IPS-15b (cell line): ENCODE results near the gene B4GALNT4.
"Not testable (repeated sequence)": the region's sequence is repeated elsewhere in the genome, so short reads cannot be mapped to it uniquely, and the experiment has no call there.

Source experiments
- H3K27me3 ChIP-seq: one replicate; pipeline ENCODE4 v1.6.1; 2013; ENCODE audit warnings: low read length; ENCODE audit not compliant: control insufficient read depth, insufficient read depth
- H3K36me3 ChIP-seq: one replicate; pipeline ENCODE4 v1.6.1; 2013; ENCODE audit warnings: low read length; ENCODE audit not compliant: control insufficient read depth, insufficient read depth
- H3K4me1 ChIP-seq: one replicate; pipeline ENCODE4 v1.6.1; 2013; ENCODE audit warnings: mild to moderate bottlenecking, low read length; ENCODE audit not compliant: control insufficient read depth, insufficient read depth
- H3K4me3 ChIP-seq: one replicate; pipeline ENCODE4 v1.5.1; 2013; ENCODE audit warnings: low read depth, low read length
- H3K9ac ChIP-seq: one replicate; pipeline ENCODE4 v1.6.1; 2013; ENCODE audit warnings: low read depth, mild to moderate bottlenecking, low read length
- H3K9me3 ChIP-seq: one replicate; pipeline ENCODE4 v1.6.1; 2013; ENCODE audit warnings: mild to moderate bottlenecking, low read length; ENCODE audit not compliant: control insufficient read depth, insufficient read depth

Gene B4GALNT4

DNA sequence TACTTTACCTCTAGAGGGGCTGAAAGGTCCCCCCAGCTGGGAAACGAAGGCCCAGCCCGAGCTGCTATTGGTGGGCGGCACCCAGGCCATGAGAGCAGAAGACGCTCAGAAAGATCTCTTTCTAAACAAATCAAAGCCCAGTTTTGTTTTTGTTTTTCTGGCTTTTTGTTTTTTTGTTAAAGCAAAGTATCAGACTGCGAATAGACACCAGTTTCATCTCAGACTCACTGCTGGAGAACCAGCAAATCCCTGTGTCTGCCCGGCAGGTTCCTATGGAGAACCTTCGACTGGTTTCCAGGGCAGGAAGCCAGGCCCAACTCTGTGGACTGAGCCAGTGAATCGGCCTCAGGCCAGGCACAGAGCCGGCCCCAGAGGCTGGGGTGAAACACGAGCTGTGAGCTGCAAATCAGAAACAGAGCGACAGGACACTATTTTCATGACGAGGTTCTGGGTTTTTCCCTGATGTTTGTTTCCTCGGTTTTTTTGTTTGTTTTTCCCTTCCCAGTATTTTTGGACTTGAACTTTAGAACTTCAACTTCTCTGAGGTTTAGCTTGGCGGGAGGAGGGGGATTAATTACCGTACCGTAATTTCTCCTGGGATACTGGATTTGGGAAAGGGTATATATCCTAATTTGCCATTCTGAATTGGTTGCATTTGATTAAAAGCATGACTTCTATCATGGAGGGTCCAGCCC is 16.0 kb upstream of the B4GALNT4 start:
- H3K4me1 ChIP-seq, result no peaks in the 10 kb centered on the region

DNA sequence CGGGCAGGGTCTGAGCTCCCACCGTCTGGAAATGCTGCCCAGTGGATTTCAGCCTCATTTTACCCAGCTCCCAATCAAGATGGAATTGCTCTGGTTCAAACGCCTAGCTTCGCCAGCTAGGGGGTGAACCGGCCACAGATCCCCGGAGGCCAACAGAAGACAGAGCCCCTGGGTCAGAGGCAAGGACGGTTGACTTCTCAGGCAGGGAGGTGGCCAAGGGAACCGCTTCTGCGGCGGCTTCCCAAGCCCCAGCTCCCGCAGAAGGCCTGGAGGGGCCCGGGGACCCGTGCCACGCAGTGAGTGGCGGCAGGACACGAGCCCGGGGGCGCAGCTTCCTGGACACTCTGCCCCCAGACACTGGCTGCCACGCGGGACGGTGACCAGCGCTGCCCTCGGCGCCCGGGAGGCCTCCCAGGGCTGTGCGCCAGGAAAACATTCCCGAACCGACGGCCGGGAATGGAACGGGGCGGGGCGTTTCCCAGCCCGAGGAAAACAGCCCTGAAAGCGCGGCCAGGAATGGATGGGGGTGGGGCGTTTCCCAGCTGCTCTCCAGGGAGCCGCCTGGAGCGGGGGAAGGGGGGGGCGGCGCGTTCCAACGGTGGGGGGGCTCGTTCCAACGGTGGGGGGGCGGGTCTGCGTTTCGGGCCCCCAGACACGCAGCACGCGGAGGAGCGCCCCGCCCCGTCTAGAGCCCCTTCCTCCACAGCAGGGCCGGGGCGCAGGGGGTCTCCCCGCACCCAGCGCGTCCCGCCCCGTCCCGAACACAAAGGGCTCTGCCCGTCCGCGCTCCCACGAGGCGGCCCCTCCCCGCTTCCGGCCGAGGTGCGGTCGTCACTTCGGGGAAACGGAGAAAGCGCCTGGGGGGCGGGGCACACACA is 13.5 kb upstream of the B4GALNT4 start:
- Histone ChIP-seq H3K9ac (peak overlapping the region; percentile 73), H3K4me1 (no peaks in the 10 kb centered on the region), H3K27me3 (peaks cover 4% of the 10 kb centered on the region), H3K36me3 (no peaks in the 10 kb centered on the region), H3K9me3 (peaks cover 4% of the 10 kb centered on the region), H3K4me3 (peak overlapping the region; percentile 40)

More for the DNA sequence above, 16.0 kb upstream of the B4GALNT4 start:
- Histone ChIP-seq H3K4me3 (no peak overlapping the region), H3K9ac (no peak overlapping the region), H3K9me3 (no peaks in the 10 kb centered on the region), H3K27me3 (no peaks in the 10 kb centered on the region), H3K36me3 (no peaks in the 10 kb centered on the region)

DNA sequence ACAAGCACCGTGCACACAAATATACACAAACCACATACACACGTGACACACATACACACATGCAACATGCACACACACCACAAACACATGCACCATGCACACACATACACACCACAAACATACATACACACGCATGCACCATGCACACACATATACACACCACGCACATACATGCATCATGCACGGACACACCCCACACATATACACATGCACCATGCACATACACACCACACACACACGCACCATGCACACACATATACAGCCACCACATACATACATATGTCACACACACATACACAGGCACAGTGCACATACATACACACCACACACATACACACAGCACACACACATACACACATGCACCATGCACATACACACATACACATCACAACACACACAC is 12.7 kb upstream of the B4GALNT4 start:
- Histone ChIP-seq H3K36me3 (no peaks in the 10 kb centered on the region), H3K4me3 (no peak overlapping the region), H3K27me3 (peaks cover 7% of the 10 kb centered on the region), H3K4me1 (no peaks in the 10 kb centered on the region), H3K9ac (no peak overlapping the region), H3K9me3 (peaks cover 7% of the 10 kb centered on the region)

DNA sequence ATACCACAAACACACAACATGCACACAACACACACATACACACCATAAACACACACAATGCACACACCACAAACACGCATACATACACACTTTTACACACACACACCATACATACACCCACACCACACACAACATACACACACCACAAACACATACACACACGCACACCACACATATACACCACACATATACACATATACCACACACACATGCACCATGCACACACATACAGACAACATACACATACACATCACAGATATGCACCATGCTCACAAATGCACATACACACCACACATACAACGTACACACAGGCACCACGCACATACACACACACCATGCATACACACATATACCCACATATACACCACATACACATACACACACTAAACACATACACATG is 11.7 kb upstream of the B4GALNT4 start:
- Histone ChIP-seq H3K9ac (no peak overlapping the region), H3K9me3 (peaks cover 7% of the 10 kb centered on the region), H3K4me3 (no peak overlapping the region), H3K4me1 (no peaks in the 10 kb centered on the region), H3K36me3 (no peaks in the 10 kb centered on the region), H3K27me3 (peaks cover 7% of the 10 kb centered on the region)

DNA sequence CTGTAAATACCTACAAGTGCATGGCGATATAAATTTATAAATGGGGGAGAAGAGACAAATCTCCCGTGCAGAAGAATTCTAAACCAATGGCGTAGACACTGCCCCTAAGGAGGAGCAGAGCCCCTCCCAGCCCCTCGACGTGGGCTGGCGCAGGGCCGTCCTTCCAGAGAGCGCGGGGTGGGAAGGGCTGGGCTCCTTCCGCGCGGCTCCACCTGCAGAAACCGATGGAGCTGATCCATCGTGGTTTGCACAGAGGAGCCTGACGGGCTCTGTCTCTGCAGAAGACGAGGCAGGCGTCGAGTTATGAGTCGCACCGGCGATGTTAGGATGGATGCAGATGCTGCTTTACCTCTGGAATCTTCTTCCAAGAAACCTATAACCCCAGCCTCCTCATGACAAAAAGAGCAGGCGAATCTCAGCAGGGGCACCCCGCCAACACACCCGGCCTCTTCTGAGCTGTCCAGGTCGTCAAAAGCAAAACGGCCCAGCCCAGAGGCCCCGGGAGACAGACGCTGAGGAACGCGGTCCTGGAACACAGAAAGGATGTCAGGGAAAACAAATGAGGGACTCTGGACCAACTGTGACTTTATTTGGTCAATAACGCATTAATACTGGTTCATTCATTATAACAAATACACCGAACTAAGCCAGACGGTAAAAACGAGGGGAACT is 11.0 kb upstream of the B4GALNT4 start:
- peaks cover 7% of the 10 kb centered on the region for H3K27me3 ChIP-seq

DNA sequence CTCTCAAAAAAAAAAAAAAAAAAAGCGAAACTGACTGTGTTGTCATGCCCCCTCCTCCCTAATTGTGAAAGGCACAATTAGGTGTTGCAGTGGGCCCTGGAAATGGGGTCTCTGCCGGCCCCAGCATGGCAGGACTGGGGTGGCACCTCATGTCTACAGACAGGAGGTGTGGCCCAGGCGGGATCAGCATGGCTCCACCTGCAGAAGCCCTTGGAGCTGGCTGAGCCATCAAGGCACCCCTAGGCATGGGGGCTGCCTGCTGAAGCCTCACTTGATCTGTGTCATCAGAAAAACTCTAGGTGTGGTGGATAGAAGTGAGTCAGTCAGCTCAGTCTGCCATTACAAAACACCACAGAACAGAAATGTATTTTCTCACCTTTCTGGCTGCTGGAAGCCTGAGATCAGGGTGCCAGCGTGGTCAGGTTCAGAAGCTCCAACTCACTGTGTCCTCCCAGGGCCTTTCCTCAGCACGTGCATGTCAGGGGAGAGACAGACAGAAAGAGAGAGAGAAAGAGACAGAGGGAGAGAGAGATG is 10.1 kb upstream of the B4GALNT4 start:
- peaks cover 7% of the 10 kb centered on the region for H3K27me3 ChIP-seq
- no peaks in the 10 kb centered on the region for H3K4me1 ChIP-seq
- H3K36me3 ChIP-seq, result no peaks in the 10 kb centered on the region
- H3K9ac ChIP-seq, result no peak overlapping the region
- no peak overlapping the region for H3K4me3 ChIP-seq
- peaks cover 7% of the 10 kb centered on the region for H3K9me3 ChIP-seq

More for the DNA sequence above, 11.0 kb upstream of the B4GALNT4 start:
- Histone ChIP-seq H3K4me1 (no peaks in the 10 kb centered on the region), H3K4me3 (no peak overlapping the region), H3K9ac (no peak overlapping the region), H3K9me3 (peaks cover 7% of the 10 kb centered on the region), H3K36me3 (no peaks in the 10 kb centered on the region)

DNA sequence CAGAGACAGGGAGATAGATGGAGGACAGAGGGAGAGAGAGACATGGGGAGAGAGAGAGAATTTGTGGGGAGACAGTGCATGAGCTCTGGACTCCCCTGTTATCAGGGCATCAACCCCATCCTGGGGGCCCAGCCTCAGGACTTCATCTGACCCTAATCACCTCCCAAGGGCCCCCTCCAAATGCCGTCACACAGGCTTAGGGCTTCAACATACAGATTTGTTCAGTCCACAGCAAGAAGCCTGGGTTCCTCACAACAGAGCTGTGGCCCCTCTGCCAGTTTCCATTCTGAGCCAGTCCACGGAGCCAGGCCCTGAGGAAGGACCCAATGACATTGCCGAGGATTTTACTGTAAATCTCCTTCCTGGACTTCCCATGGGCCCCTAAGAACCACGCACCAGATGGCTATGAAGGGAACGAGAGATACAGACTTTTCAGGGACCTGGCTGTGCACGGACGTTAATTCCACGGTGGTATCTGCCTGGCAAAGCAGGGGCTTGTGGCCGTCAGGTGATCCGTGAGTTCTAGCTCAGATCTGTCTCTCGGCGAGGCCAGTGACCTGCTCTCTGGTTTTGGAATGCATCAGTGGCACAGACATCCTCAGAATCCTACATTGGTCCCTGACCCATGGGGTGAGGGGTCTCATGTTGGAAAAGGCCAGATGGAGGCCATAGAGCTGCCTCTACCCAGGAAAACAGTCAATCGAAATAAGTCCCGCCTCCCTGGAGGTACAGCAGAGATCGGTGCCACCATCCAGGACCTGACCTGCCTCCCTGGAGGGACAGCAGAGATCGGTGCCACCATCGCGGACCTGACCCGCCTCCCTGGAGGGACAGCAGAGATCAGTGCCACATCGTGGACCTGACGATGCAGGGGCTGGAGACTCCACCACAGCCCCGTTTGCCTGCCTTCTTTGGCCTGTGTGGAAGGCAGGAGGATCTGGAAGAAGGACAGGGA is 8.7 kb upstream of the B4GALNT4 start:
- Histone ChIP-seq H3K9me3 (peaks cover 7% of the 10 kb centered on the region), H3K4me3 (no peak overlapping the region), H3K36me3 (no peaks in the 10 kb centered on the region), H3K9ac (no peak overlapping the region), H3K27me3 (peaks cover 7% of the 10 kb centered on the region), H3K4me1 (no peaks in the 10 kb centered on the region)

DNA sequence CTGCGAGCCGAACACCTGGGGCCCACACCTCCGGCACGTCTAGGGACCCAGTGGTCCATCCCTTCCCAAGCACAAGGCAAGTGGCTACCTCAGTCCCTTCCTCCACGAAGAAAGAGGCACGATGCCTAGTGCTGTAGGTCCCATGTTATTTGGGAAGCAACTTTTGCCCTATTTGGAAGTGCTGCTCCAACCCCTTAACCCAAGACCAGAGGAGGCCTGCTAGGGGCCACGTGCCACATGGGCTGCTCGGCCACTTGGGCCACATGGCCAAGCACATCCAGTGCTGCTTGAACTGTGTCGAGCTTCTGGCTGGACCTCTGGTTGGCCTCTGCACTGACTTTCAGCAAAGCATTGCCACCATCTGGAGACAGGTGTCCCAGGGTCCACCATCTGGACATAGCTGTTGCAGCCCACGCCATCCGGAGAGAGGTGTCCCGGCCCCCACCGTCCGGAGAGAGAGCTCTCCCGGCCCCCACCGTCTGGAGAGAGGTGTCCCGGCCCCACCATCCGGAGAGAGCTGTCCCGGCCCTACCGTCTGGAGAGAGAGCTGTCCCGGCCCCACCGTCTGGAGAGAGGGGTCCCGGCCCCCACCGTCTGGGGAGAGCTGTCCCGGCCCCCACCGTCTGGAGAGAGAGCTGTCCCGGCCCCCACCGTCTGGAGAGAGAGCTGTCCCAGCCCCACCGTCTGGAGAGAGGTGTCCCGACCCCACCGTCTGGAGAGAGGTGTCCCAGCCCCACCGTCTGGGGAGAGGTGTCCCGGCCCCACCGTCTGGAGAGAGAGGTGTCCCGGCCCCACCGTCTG is 6.5 kb upstream of the B4GALNT4 start:
- H3K9ac ChIP-seq, result no peak overlapping the region
- H3K9me3 ChIP-seq, result peaks cover 7% of the 10 kb centered on the region
- H3K4me3 ChIP-seq, result no peak overlapping the region
- H3K27me3 ChIP-seq, result peaks cover 11% of the 10 kb centered on the region
- H3K4me1 ChIP-seq, result no peaks in the 10 kb centered on the region
- H3K36me3 ChIP-seq, result no peaks in the 10 kb centered on the region

DNA sequence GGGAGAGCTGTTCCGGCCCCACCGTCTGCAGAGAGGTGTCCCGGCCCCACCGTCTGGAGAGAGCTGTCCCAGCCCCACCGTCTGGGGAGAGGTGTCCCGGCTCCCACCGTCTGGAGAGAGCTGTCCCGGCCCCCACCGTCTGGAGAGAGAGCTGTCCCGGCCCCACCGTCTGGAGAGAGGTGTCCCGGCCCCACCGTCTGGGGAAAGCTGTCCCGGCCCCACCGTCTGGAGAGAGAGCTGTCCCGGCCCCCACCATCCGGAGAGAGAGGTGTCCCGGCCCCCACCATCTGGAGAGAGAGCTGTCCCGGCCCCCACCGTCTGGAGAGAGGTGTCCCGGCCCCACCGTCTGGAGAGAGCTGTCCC is 5.9 kb upstream of the B4GALNT4 start:
- not testable (repeated sequence) for H3K9me3 ChIP-seq, H3K4me1 ChIP-seq, H3K9ac ChIP-seq, H3K36me3 ChIP-seq, H3K4me3 ChIP-seq
- peaks cover 11% of the 10 kb centered on the region for H3K27me3 ChIP-seq

DNA sequence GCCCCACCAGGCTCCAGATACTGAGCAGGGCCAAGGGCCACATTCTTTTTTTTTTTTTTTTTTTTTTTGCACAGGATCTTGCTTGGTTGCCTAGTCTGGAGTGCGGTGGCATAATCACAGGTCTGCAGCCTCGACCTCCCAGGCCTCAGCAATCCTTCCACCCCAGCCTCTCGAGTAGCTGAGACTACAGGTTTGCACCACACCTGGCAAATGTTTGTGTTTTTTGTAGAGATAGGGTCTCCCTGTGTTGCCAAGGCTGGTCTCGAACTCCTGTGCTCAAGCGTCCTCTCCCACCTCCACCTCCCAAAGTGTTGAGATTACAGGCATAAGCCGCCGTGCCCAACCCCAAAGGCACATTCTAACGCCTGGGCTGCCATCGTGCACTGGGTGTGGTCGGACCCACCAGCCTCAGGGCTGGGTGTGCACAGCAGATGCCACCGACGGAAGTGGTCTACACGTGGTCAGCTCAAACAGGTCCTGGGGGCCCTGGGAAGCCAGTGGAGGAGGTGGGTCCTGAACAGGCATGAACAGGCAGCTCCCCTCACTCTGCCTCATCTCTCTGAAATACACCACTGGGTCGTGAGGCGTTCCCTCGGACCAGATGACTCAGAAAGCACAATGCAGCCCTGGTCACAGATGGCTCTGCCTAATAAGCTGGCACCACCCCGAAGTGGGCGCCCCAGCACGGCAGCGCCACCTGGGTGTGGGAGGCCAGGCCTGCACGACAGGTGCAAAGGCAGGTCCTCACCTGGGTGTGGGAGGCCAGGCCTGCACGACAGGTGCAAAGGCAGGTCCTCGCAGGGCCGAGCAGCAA is 5.1 kb upstream of the B4GALNT4 start:
- Histone ChIP-seq H3K9ac (peak overlapping the region; percentile 3), H3K36me3 (no peaks in the 10 kb centered on the region), H3K4me1 (no peaks in the 10 kb centered on the region), H3K4me3 (no peak overlapping the region), H3K9me3 (peaks cover 7% of the 10 kb centered on the region), H3K27me3 (peaks cover 11% of the 10 kb centered on the region)
